ENCODE results near the gene TRPM5.
A peak's percentile ranks its signal among the peaks of the same experiment; 100 is the strongest.

DNA sequence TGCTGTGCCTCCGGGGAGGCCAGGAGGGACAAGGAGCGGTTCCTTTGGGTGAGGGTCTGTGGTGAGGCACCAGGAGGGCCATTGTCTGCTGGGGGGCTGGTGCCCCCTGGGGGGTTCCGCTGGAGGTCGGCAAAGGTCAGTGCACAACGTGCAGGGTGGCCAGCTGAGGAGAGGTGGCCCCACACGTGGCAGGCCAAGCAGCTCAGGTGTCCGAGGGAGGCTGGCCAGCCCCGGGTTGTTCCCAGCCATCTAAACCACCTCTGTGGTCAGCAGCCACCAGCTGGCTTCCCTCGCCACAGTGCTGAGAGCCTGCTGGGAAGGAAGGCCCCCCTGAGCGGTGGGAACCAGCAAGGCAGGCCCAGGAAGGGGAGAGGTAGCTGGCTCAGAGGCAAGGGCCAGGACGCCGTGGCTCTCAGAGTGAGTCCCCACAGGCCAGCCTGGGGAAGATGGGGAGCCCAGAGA lies 39.5 kb downstream of the TRPM5 start:
- TF ChIP-seq POLR2A (IDR thresholded peaks at IDR 0.05; ENCODE audit: control extremely low read depth in 1 of 2, low read depth in 2 of 2, low read length in 2 of 2): peak in 1 of 2 experiments; percentile 17; a peak in 1 of 3 replicates
- TF ChIP-seq EZH2 (IDR thresholded peaks at IDR 0.05; ENCODE audit: low read depth, low read length, severe bottlenecking): no peak
- no peak for TF ChIP-seq CHD2 (IDR thresholded peaks at IDR 0.05; ENCODE audit: low read length)
- TF ChIP-seq GABPA (IDR thresholded peaks at IDR 0.05; ENCODE audit: borderline replicate concordance, insufficient read depth, low read length): no peak
- TF ChIP-seq, protein P1, sequence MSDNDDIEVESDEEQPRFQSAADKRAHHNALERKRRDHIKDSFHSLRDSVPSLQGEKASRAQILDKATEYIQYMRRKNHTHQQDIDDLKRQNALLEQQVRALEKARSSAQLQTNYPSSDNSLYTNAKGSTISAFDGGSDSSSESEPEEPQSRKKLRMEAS (IDR thresholded peaks at IDR 0.05): no peak
- TF ChIP-seq, protein P2, sequence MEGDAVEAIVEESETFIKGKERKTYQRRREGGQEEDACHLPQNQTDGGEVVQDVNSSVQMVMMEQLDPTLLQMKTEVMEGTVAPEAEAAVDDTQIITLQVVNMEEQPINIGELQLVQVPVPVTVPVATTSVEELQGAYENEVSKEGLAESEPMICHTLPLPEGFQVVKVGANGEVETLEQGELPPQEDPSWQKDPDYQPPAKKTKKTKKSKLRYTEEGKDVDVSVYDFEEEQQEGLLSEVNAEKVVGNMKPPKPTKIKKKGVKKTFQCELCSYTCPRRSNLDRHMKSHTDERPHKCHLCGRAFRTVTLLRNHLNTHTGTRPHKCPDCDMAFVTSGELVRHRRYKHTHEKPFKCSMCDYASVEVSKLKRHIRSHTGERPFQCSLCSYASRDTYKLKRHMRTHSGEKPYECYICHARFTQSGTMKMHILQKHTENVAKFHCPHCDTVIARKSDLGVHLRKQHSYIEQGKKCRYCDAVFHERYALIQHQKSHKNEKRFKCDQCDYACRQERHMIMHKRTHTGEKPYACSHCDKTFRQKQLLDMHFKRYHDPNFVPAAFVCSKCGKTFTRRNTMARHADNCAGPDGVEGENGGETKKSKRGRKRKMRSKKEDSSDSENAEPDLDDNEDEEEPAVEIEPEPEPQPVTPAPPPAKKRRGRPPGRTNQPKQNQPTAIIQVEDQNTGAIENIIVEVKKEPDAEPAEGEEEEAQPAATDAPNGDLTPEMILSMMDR (IDR thresholded peaks at IDR 0.05; ENCODE audit: control extremely low read depth in 1 of 3, insufficient read depth in 1 of 3, low read depth in 1 of 3, low read length in 3 of 3): no peak
- TF ChIP-seq TEAD4 (IDR thresholded peaks at IDR 0.05; ENCODE audit: low read depth, low read length): no peak
- no peak for TF ChIP-seq POLR2AphosphoS5 (IDR thresholded peaks at IDR 0.05; ENCODE audit: low read depth, low read length)
- TF ChIP-seq, protein P3, sequence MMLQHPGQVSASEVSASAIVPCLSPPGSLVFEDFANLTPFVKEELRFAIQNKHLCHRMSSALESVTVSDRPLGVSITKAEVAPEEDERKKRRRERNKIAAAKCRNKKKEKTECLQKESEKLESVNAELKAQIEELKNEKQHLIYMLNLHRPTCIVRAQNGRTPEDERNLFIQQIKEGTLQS (IDR thresholded peaks at IDR 0.05; ENCODE audit: insufficient read depth, low read depth, low read length): no peak
- no peak for TF ChIP-seq RBBP5 (IDR thresholded peaks at IDR 0.05; ENCODE audit: borderline replicate concordance, low read depth, low read length)
- no peak for TF ChIP-seq MAFK (IDR thresholded peaks at IDR 0.05; ENCODE audit: low read depth, low read length)
- no peak for TF ChIP-seq EP300 (IDR thresholded peaks at IDR 0.05; ENCODE audit: borderline replicate concordance in 1 of 2, low read depth in 2 of 2, low read length in 2 of 2)
- TF ChIP-seq HDAC2 (IDR thresholded peaks at IDR 0.05; ENCODE audit: borderline replicate concordance in 1 of 2, low read depth in 2 of 2, low read length in 2 of 2): no peak
- no peak for TF ChIP-seq HDAC6 (IDR thresholded peaks at IDR 0.05; ENCODE audit: low read depth, low read length)

All from H1 (cell line).